Fibroblast of pulmonary artery (primary cell): Measurements from ENCODE around the gene MARCHF3.
A peak's percentile ranks its signal among the peaks of the same experiment; 100 is the strongest.

Experiments
- DNase-seq: peaks from one replicate; pipeline ENCODE4 v3.0.0-alpha.2; 2010; ENCODE audit warnings: low read depth
- H3K4me3 ChIP-seq: replicated peaks from 2 replicates; pipeline ENCODE4 v1.5.1; 2011; ENCODE audit warnings: low read depth, mild to moderate bottlenecking, control low read depth, low read length, moderate library complexity
- TF ChIP-seq, protein P1 (sequence below): IDR thresholded peaks from 2 replicates; pipeline ENCODE4 v1.5.1; 2011; ENCODE audit warnings: mild to moderate bottlenecking, control low read depth, low read length, inconsistent platforms; ENCODE audit errors: missing control alignments

Gene MARCHF3

GRCh38 chr5:126969548-126969947 lies 60.8 kb downstream of the MARCHF3 start:
- TF ChIP-seq, protein P1, sequence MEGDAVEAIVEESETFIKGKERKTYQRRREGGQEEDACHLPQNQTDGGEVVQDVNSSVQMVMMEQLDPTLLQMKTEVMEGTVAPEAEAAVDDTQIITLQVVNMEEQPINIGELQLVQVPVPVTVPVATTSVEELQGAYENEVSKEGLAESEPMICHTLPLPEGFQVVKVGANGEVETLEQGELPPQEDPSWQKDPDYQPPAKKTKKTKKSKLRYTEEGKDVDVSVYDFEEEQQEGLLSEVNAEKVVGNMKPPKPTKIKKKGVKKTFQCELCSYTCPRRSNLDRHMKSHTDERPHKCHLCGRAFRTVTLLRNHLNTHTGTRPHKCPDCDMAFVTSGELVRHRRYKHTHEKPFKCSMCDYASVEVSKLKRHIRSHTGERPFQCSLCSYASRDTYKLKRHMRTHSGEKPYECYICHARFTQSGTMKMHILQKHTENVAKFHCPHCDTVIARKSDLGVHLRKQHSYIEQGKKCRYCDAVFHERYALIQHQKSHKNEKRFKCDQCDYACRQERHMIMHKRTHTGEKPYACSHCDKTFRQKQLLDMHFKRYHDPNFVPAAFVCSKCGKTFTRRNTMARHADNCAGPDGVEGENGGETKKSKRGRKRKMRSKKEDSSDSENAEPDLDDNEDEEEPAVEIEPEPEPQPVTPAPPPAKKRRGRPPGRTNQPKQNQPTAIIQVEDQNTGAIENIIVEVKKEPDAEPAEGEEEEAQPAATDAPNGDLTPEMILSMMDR: no peak
- H3K4me3 ChIP-seq: no peak overlapping the region
- DNase-seq: no peak

- H3K4me3 ChIP-seq: no peak overlapping the region
- peak; percentile 20 for DNase-seq
- TF ChIP-seq, protein P1: no peak
Measured at GRCh38 chr5:126967808-126968466, 62.4 kb downstream of the MARCHF3 start.

DNA sequence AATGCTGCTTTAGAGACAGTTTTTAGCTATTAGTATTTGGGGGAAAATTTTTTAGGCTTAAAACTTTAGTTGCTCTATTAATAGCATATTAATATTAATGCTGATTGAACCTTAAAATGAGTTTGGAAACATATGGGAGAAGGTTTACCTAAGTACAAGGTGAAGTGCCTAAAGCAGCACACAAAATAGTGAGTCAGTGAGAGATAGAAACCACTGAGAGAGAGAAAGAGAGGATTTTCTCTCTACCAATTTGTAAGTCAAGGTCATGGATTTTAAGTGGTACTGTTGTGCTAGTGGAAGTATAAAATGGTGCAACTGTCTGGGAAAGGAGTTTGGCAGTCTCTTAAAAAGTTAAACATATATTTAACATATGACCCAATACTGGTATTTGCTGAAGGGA lies 64.9 kb downstream of the MARCHF3 start:
- TF ChIP-seq, protein P1: no peak

GRCh38 chr5:126965061-126965475 lies 65.3 kb downstream of the MARCHF3 start:
- TF ChIP-seq, protein P1: no peak
- peak; percentile 97 for DNase-seq
- H3K4me3 ChIP-seq: no peak overlapping the region

More for the DNA sequence above, 64.9 kb downstream of the MARCHF3 start:
- no peak overlapping the region for H3K4me3 ChIP-seq
- no peak for DNase-seq

GRCh38 chr5:126963822-126964375 lies 66.5 kb downstream of the MARCHF3 start:
- TF ChIP-seq, protein P1: no peak
- DNase-seq: no peak
- no peak overlapping the region for H3K4me3 ChIP-seq

- peak; percentile 53 for DNase-seq
- H3K4me3 ChIP-seq: no peak overlapping the region
- TF ChIP-seq, protein P1: no peak
Measured at GRCh38 chr5:126961702-126962101, 68.7 kb downstream of the MARCHF3 start.

DNA sequence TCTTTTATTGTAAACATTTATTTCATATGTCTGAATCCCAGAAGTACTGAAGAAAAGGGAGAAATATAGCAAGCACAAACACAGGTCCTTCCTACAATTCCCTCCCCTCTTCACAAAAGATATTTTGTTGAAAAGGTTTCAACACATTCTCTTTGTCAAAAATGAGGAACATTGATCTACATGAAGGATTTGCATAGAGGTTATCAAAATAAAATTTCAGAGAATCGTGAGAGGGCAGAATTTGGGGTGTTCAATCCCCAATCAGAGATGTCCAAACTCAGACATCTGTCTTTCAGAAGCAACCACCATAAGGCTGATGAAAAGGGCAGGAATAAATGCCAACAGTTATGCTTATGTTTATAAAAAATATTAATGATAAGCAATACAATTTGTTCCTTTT lies 69.2 kb downstream of the MARCHF3 start:
- TF ChIP-seq, protein P1: no peak
- no peak overlapping the region for H3K4me3 ChIP-seq
- DNase-seq: no peak
